Cortex of kidney (tissue), 1 donor: ENCODE data around the gene PDGFC.
"Not testable (repeated sequence)": the region's sequence is repeated elsewhere in the genome, so short reads cannot be mapped to it uniquely, and the experiment has no call there.

Source experiments
- DNase-seq: peaks from one replicate; lab custom pipeline; 2025; lab: John Stamatoyannopoulos, UW

Gene PDGFC

GRCh38 chr4:156950948-156951347 is 20.7 kb downstream of the PDGFC start:
- no peak for DNase-seq

- no peak for DNase-seq
Measured at GRCh38 chr4:156950090-156950489, 21.5 kb downstream of the PDGFC start.

- DNase-seq, result no peak
Measured at GRCh38 chr4:156949373-156949814, 22.2 kb downstream of the PDGFC start.

GRCh38 chr4:156948738-156949137 is 22.9 kb downstream of the PDGFC start:
- DNase-seq, result no peak

GRCh38 chr4:156948133-156948532 is 23.5 kb downstream of the PDGFC start:
- no peak for DNase-seq

- no peak for DNase-seq
Measured at GRCh38 chr4:156946516-156947424, 24.8 kb downstream of the PDGFC start.

GRCh38 chr4:156945532-156945931 is 26.1 kb downstream of the PDGFC start:
- DNase-seq, result no peak

GRCh38 chr4:156942991-156943390 is 28.6 kb downstream of the PDGFC start:
- no peak for DNase-seq

GRCh38 chr4:156941940-156942548 is 29.6 kb downstream of the PDGFC start:
- DNase-seq, result no peak

GRCh38 chr4:156939801-156940200 is 31.8 kb downstream of the PDGFC start:
- DNase-seq, result no peak

GRCh38 chr4:156939139-156939538 is 32.5 kb downstream of the PDGFC start:
- DNase-seq, result no peak

- DNase-seq, result no peak
Measured at GRCh38 chr4:156934259-156934635, 37.4 kb downstream of the PDGFC start.

- DNase-seq, result no peak
Measured at GRCh38 chr4:156933633-156934258, 37.9 kb downstream of the PDGFC start.

- DNase-seq, result not testable (repeated sequence)
Measured at GRCh38 chr4:156932360-156932759, 39.2 kb downstream of the PDGFC start.

GRCh38 chr4:156931267-156931666 is 40.3 kb downstream of the PDGFC start:
- no peak for DNase-seq

- DNase-seq, result no peak
Measured at GRCh38 chr4:156929386-156930105, 42.1 kb downstream of the PDGFC start.

GRCh38 chr4:156924774-156925315 is 46.8 kb downstream of the PDGFC start:
- DNase-seq, result no peak

- no peak for DNase-seq
Measured at GRCh38 chr4:156923525-156923924, 48.1 kb downstream of the PDGFC start.

GRCh38 chr4:156915221-156915620 is 56.4 kb downstream of the PDGFC start:
- DNase-seq, result no peak

- DNase-seq, result no peak
Measured at GRCh38 chr4:156913234-156913633, 58.4 kb downstream of the PDGFC start.

GRCh38 chr4:156909010-156909409 is 62.6 kb downstream of the PDGFC start:
- DNase-seq, result no peak

GRCh38 chr4:156906325-156906724 is 65.3 kb downstream of the PDGFC start:
- no peak for DNase-seq
